ENCODE measurements around the gene IGIP. TPM values are rescaled to one million over a fixed set of nuclear protein-coding genes. Genes with fewer than 3 reads are reported as not detected.

Gene IGIP
- polyA plus RNA-seq, 1 of the 3 experiments (the other 2 are of a cell fraction), result 0.72 TPM

DNA sequence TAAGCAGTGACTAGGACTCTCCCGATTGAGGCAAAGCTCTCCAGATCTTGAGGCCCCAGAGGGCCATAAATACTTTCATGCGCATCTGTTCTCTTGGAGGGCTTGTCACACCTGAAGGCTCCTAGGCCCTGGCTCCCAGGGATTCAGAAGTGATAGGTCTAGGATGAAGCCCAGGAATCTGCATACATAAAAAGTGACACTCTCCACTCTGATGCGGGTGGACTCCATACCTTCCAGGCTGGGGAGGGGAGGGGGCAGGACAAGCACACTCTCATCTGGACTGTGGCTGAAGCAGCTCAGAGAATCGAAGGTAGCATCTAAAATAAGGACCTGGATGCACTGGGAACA lies 40.2 kb downstream of the IGIP start:
- Histone ChIP-seq H3K27ac (ENCODE audit: low read depth in 2 of 2, low read length in 1 of 2) (no peak overlapping the region), H4K20me1 (ENCODE audit: insufficient read depth) (no peaks in the 10 kb centered on the region), H3K9me3 (no peaks in the 10 kb centered on the region), H3K9ac (no peak overlapping the region), H3K4me1 (ENCODE audit: control insufficient read depth in 1 of 2, insufficient read depth in 2 of 2, low read depth in 1 of 2, low read length in 1 of 2) (peaks cover 4 to 5% of the 10 kb centered on the region in 2 experiments; a peak in 3 of 4 replicates), H3K9me2 (no peaks in the 10 kb centered on the region), H3K4me2 (no peak overlapping the region), H3K27me3 (ENCODE audit: insufficient read depth) (no peaks in the 10 kb centered on the region), H3K36me3 (replicated peaks in 1 of 2; ENCODE audit: control insufficient read depth in 1 of 2, insufficient read depth in 2 of 2, low read length in 1 of 2) (no peaks in the 10 kb centered on the region), H3K4me3 (ENCODE audit: low read depth in 2 of 2, low read length in 1 of 2) (no peak overlapping the region), H3K79me2 (ENCODE audit: insufficient read depth) (no peaks in the 10 kb centered on the region), H3F3A (replicated peaks; ENCODE audit: insufficient read depth) (peaks cover 17% of the 10 kb centered on the region), H2AFZ (ENCODE audit: low read depth) (no peak overlapping the region)
- DNase-seq, result no peak
- 37% methylated on average over 3 of the region's 4 CpGs for WGBS (ENCODE audit: low lambda C conversion rate)
- ChIA-PET POLR2A (no interaction called here), CTCF (interaction anchor here (0.6 to 1.6 kb wide), 3 partner anchors 9 to 555 kb away, joined by 3 to 7 read pairs (median 3); partner anchors contain the start of gene CYSTM1)
- TF ChIP-seq ELF1 (IDR thresholded peaks at IDR 0.05) (no peak), FOXM1 (IDR thresholded peaks at IDR 0.05; ENCODE audit: low read depth) (no peak), RFX5 (IDR thresholded peaks at IDR 0.05; ENCODE audit: low read length) (no peak), RXRA (IDR thresholded peaks at IDR 0.05; ENCODE audit: borderline replicate concordance, low read depth) (no peak), NRF1 (IDR thresholded peaks at IDR 0.05; ENCODE audit: low read depth, low read length) (no peak), POLR2AphosphoS5 (IDR thresholded peaks at IDR 0.05; ENCODE audit: low read depth, low read length) (no peak), MEF2A (IDR thresholded peaks at IDR 0.05; ENCODE audit: borderline replicate concordance, low read depth) (no peak), JUND (IDR thresholded peaks at IDR 0.05) (no peak), FOXJ3 (CRISPR knock-in tag; IDR thresholded peaks at IDR 0.05) (no peak), SIN3A (IDR thresholded peaks at IDR 0.05; ENCODE audit: borderline replicate concordance, low read depth, low read length) (no peak)
- TF ChIP-seq, protein P1, sequence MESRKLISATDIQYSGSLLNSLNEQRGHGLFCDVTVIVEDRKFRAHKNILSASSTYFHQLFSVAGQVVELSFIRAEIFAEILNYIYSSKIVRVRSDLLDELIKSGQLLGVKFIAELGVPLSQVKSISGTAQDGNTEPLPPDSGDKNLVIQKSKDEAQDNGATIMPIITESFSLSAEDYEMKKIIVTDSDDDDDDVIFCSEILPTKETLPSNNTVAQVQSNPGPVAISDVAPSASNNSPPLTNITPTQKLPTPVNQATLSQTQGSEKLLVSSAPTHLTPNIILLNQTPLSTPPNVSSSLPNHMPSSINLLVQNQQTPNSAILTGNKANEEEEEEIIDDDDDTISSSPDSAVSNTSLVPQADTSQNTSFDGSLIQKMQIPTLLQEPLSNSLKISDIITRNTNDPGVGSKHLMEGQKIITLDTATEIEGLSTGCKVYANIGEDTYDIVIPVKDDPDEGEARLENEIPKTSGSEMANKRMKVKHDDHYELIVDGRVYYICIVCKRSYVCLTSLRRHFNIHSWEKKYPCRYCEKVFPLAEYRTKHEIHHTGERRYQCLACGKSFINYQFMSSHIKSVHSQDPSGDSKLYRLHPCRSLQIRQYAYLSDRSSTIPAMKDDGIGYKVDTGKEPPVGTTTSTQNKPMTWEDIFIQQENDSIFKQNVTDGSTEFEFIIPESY (IDR thresholded peaks at IDR 0.05; ENCODE audit: borderline replicate concordance, low read depth), result no peak
- TF ChIP-seq, protein P2, sequence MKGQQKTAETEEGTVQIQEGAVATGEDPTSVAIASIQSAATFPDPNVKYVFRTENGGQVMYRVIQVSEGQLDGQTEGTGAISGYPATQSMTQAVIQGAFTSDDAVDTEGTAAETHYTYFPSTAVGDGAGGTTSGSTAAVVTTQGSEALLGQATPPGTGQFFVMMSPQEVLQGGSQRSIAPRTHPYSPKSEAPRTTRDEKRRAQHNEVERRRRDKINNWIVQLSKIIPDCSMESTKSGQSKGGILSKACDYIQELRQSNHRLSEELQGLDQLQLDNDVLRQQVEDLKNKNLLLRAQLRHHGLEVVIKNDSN (IDR thresholded peaks at IDR 0.05; ENCODE audit: borderline replicate concordance, low read depth), result no peak
- TF ChIP-seq, protein P3, sequence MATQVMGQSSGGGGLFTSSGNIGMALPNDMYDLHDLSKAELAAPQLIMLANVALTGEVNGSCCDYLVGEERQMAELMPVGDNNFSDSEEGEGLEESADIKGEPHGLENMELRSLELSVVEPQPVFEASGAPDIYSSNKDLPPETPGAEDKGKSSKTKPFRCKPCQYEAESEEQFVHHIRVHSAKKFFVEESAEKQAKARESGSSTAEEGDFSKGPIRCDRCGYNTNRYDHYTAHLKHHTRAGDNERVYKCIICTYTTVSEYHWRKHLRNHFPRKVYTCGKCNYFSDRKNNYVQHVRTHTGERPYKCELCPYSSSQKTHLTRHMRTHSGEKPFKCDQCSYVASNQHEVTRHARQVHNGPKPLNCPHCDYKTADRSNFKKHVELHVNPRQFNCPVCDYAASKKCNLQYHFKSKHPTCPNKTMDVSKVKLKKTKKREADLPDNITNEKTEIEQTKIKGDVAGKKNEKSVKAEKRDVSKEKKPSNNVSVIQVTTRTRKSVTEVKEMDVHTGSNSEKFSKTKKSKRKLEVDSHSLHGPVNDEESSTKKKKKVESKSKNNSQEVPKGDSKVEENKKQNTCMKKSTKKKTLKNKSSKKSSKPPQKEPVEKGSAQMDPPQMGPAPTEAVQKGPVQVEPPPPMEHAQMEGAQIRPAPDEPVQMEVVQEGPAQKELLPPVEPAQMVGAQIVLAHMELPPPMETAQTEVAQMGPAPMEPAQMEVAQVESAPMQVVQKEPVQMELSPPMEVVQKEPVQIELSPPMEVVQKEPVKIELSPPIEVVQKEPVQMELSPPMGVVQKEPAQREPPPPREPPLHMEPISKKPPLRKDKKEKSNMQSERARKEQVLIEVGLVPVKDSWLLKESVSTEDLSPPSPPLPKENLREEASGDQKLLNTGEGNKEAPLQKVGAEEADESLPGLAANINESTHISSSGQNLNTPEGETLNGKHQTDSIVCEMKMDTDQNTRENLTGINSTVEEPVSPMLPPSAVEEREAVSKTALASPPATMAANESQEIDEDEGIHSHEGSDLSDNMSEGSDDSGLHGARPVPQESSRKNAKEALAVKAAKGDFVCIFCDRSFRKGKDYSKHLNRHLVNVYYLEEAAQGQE (IDR thresholded peaks at IDR 0.05; ENCODE audit: low read depth, low read length), result no peak
- TF ChIP-seq, protein P4, sequence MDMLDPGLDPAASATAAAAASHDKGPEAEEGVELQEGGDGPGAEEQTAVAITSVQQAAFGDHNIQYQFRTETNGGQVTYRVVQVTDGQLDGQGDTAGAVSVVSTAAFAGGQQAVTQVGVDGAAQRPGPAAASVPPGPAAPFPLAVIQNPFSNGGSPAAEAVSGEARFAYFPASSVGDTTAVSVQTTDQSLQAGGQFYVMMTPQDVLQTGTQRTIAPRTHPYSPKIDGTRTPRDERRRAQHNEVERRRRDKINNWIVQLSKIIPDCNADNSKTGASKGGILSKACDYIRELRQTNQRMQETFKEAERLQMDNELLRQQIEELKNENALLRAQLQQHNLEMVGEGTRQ (IDR thresholded peaks at IDR 0.05; ENCODE audit: borderline replicate concordance, low read depth, low read length), result no peak
